NCI-H1694 (cell line): Measurements from ENCODE around the gene NEK9.
A peak's percentile ranks its signal among the peaks of the same experiment; 100 is the strongest.

Experiments
- DNase-seq: peaks from one replicate; lab custom pipeline; 2025; lab: John Stamatoyannopoulos, UW

The NEK9 gene

GRCh38 chr14:75066691-75067090, 60.2 kb downstream of the NEK9 start:
- DNase-seq, result no peak

GRCh38 chr14:75064205-75064567, 62.7 kb downstream of the NEK9 start:
- DNase-seq, result no peak

GRCh38 chr14:75063491-75064204, 63.2 kb downstream of the NEK9 start, which contains the start of gene ACYP1:
Gene ACYP1, minus strand, starts transcription at chr14:75064024. Its CDS starts 471 bp downstream, at chr14:75063553.
- peak; percentile 98 for DNase-seq

- DNase-seq, result peak; percentile 34
Observed at GRCh38 chr14:75063013-75063412, 63.8 kb downstream of the NEK9 start.

- DNase-seq, result no peak
Observed at GRCh38 chr14:75060420-75060819, 66.4 kb downstream of the NEK9 start.

GRCh38 chr14:75059642-75060041, 67.2 kb downstream of the NEK9 start:
- DNase-seq, result no peak

- DNase-seq, result no peak
Observed at GRCh38 chr14:75054421-75054820, 72.4 kb downstream of the NEK9 start.

- DNase-seq, result no peak
Observed at GRCh38 chr14:75053396-75054291, 73.2 kb downstream of the NEK9 start.

- no peak for DNase-seq
Observed at GRCh38 chr14:75051556-75051899, 75.3 kb downstream of the NEK9 start.

- DNase-seq, result peak; percentile 85
Observed at GRCh38 chr14:75050852-75051555, 75.8 kb downstream of the NEK9 start, which contains the start of gene MLH3. Gene MLH3, minus strand, starts transcription at chr14:75051467. Its CDS starts 1,812 bp downstream, at chr14:75049655.

- no peak for DNase-seq
Observed at GRCh38 chr14:75049731-75050201, 77.1 kb downstream of the NEK9 start.

- no peak for DNase-seq
Observed at GRCh38 chr14:75049136-75049535, 77.7 kb downstream of the NEK9 start.

GRCh38 chr14:75048101-75048500, 78.7 kb downstream of the NEK9 start:
- DNase-seq, result no peak

- DNase-seq, result no peak
Observed at GRCh38 chr14:75047506-75047905, 79.3 kb downstream of the NEK9 start.

GRCh38 chr14:75046899-75047298, 79.9 kb downstream of the NEK9 start:
- no peak for DNase-seq

GRCh38 chr14:75046275-75046674, 80.6 kb downstream of the NEK9 start:
- no peak for DNase-seq

GRCh38 chr14:75044752-75045151, 82.1 kb downstream of the NEK9 start:
- no peak for DNase-seq

- DNase-seq, result no peak
Observed at GRCh38 chr14:75044322-75044721, 82.5 kb downstream of the NEK9 start.

GRCh38 chr14:75042035-75042434, 84.8 kb downstream of the NEK9 start:
- peak; percentile 72 for DNase-seq

GRCh38 chr14:75041613-75042012, 85.2 kb downstream of the NEK9 start:
- DNase-seq, result no peak

GRCh38 chr14:75040959-75041358, 85.9 kb downstream of the NEK9 start:
- no peak for DNase-seq

GRCh38 chr14:75040507-75040906, 86.3 kb downstream of the NEK9 start:
- no peak for DNase-seq
